GM12892 (cell line): ENCODE data around the gene DDX4.

Experiments
- POLR2A ChIP-seq: IDR thresholded peaks from 2 replicates; pipeline ENCODE4 v1.6.1; 2011; ENCODE audit warnings: low read depth, low read length, control low read depth
- POLR2AphosphoS5 ChIP-seq: IDR thresholded peaks from 2 replicates; pipeline ENCODE4 v1.6.1; 2011; ENCODE audit warnings: low read depth, low read length, control low read depth
- TAF1 ChIP-seq: IDR thresholded peaks from 2 replicates; pipeline ENCODE4 v1.6.1; 2011; ENCODE audit warnings: low read depth, mild to moderate bottlenecking, control low read depth, low read length, borderline replicate concordance

GRCh38 chr5:55750499-55750898 lies 12.6 kb downstream of the DDX4 start:
- TF ChIP-seq POLR2A (no peak), POLR2AphosphoS5 (no peak), TAF1 (no peak)
